GM18861 (cell line): ENCODE measurements around the gene PLCL1.

Experiments used
- ATAC-seq: cut with Tn5 transposase; IDR thresholded peaks from one replicate; pipeline ENCODE4 v1.9.1; 2021; ENCODE audit not compliant: unreplicated experiment

The PLCL1 gene

GRCh38 chr2:197852108-197852507, 47.7 kb downstream of the PLCL1 start:
- no peak for ATAC-seq

DNA sequence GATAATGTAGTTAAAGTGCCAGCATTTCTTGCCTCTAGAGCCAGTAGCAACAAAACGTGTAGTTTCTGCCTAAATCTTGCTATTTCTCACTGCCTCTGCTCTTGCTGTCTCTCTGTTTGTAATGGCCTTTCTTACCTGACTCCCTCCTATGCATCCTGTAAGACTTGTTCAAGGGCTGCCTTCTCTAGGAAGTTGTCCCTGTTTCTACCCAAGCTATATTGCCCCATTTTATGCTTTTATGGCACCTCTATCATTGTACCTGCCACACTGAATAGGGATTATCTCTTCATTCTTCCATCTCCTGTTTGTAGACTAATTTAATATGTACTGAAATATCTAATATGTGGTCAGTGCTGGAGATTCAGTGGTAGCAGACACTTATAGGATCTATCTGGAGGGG, 49.2 kb downstream of the PLCL1 start:
- ATAC-seq: no peak

DNA sequence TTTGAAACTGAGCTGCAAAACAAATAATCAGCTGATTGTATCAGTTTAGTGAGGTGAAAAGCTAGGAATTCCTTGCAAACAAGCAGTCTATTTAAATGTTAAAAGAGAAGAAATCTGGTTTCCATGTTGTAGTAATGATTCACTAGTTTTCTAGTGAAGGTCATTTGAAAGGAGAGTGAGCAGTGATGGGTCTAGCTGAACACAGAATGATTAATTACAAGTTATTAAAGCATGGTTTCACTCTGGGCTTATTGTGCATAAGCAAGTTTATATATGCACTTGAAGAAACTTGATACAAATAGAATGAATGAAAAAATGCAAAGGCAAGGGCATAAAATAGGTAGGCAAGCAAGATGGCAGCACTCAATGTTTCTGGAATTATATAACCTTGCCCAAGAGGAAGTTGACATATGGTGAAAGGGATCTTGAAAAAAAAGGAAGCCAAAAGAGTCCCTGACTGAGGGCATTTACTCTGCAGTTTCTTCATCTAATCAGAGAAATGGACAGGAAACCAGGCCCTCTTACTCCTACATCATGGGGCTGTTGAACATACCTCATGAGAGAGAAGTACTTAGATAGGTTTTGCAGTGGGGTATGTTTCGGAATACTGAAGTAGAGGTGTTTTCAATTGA, 53.2 kb downstream of the PLCL1 start:
- no peak for ATAC-seq

DNA sequence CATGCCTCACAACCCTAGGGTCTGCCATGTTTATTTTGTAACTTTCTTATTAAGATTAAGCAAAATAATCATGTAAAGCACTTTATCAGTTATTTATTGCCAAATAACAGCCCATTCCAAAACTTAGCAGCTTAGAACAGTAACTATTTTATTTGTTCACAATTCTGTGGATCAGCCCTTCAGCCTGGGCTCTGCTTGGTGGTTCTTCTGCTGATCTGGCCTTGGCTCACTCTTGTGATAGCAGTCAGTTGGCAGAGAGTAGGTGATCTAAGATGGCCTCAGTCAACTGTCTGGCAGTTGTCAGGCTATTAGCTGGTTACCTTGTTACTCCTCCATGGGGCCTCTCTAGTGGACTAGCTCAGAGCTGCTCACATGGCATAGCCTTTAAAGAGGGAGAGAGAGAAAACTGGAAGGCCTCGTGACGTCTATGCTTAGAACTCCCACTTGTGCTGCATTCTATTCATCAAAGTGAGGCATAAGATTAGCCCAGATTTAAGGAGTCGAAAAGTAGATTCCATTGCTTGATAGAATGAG, 54.3 kb downstream of the PLCL1 start:
- no peak for ATAC-seq

- no peak for ATAC-seq
Measured at GRCh38 chr2:197862246-197862955, 58.0 kb downstream of the PLCL1 start.

DNA sequence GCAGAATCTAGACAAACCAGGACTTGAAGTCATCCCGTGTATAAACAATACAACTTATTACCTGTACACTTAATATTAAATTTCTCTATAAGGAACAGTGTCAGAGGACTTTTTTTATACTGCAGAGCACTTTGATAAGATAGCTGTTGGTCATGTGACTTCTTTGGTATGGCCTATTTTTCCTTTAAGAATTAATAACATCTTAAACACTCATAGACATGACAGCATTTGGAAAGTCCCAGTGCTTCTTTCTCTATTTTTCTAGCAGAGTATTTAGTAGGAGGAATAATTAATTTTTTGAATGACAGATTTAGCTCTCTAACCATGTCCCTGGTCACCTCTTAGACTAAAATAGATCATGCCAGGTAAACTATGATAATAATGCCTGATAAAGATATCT, 59.4 kb downstream of the PLCL1 start:
- no peak for ATAC-seq

GRCh38 chr2:197866455-197866854, 62.1 kb downstream of the PLCL1 start:
- ATAC-seq: no peak

DNA sequence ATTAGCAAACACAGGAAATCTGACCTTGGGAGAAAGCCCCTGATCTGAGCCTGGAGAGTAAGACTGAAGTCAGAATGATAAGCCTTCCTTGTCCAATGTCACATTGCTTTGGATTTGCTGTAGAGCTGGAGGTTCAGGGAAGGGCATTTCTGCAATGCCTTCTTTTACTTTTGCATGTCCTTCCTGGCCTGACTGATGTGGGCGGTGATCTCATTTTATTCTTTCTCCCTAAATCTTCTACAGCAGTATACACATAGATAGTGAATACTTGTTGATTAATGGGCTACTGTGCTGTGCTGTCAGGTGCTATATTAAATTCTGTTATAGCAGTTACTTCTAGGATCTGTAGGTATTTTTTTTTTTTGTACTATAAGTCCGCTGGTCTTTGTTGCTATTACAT, 62.6 kb downstream of the PLCL1 start:
- no peak for ATAC-seq

- no peak for ATAC-seq
Measured at GRCh38 chr2:197867624-197868023, 63.2 kb downstream of the PLCL1 start.

DNA sequence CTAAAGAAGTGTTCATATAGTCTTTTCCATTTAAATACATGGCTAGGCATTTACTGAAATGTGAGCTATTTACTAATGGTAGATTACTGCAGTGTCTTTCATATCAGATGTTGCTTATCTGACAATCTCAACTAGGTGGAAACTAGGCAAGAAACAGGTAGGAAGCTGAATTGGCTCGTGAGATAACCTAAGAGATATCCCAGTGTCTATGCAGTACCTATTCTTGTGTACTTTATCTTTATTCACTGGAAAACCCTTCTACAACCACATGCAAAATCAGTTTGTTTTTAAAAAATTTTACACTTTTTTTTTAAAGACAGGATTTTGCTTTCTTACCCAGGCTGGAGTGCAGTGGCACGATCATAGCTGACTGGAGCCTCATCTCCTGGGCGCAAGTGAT, 63.8 kb downstream of the PLCL1 start:
- no peak for ATAC-seq

DNA sequence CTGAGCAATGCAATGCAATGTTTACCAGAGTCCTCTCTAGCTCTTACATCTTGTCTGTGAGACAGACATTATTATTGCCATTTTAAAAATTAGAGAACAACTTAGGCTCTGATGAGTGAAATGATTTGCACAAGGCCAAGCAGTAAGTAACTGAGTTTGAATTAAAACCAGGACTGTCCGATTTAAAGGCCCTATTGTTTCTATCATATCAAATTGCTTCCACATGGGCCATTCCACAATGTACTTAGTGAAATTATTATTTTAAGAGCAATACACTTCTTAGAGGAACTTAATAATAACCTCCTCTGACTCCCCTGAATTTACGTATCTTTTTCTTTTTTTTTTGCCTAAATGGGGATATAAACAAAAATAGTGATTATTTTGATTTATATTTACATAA, 64.6 kb downstream of the PLCL1 start:
- no peak for ATAC-seq

GRCh38 chr2:197869501-197870111, 65.2 kb downstream of the PLCL1 start:
- no peak for ATAC-seq

- no peak for ATAC-seq
Measured at GRCh38 chr2:197870137-197870536, 65.7 kb downstream of the PLCL1 start.

- ATAC-seq: no peak
Measured at GRCh38 chr2:197871780-197872456, 67.5 kb downstream of the PLCL1 start.

DNA sequence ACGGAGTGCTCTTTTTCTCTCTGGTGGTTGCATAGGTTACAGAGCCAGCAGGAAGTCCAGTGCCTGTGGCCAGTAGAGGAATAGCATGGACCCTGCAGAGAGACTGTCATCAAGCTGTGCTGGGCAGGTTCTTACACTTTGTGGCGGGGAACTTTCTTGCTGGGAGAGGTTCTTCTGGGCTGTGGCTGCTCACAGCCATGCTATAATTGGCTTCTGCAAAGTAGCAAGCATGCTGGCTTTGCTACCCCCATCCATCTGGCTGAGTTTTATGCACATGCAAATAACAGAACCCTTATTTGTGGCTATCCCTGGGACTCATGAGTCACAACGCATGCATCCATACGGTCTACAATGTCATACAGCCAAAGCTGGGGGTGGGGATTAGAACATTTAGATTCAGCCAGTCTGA, 68.9 kb downstream of the PLCL1 start:
- no peak for ATAC-seq

- no peak for ATAC-seq
Measured at GRCh38 chr2:197875763-197876162, 71.4 kb downstream of the PLCL1 start.

- no peak for ATAC-seq
Measured at GRCh38 chr2:197876524-197876923, 72.1 kb downstream of the PLCL1 start.

DNA sequence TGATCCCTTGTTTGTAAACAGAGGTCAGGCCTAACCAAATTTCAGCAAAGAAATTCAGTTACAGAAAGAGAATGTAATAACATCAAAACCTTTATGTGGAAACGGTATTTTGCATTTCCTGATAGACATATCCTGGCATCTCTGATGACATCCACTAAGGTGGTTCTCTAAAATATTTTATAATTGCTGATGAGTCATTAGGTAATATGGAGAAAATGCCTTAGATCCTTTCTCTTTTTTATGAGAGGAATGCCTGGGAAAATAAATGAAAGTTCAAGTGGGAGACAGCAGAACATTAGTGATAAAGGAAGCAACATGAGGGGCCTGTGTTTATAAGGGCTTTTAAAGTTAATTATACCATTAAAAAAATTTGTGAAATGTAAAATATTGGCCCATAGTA, 72.6 kb downstream of the PLCL1 start:
- ATAC-seq: no peak

- ATAC-seq: no peak
Measured at GRCh38 chr2:197878792-197879191, 74.4 kb downstream of the PLCL1 start.

- no peak for ATAC-seq
Measured at GRCh38 chr2:197879812-197880408, 75.5 kb downstream of the PLCL1 start.

DNA sequence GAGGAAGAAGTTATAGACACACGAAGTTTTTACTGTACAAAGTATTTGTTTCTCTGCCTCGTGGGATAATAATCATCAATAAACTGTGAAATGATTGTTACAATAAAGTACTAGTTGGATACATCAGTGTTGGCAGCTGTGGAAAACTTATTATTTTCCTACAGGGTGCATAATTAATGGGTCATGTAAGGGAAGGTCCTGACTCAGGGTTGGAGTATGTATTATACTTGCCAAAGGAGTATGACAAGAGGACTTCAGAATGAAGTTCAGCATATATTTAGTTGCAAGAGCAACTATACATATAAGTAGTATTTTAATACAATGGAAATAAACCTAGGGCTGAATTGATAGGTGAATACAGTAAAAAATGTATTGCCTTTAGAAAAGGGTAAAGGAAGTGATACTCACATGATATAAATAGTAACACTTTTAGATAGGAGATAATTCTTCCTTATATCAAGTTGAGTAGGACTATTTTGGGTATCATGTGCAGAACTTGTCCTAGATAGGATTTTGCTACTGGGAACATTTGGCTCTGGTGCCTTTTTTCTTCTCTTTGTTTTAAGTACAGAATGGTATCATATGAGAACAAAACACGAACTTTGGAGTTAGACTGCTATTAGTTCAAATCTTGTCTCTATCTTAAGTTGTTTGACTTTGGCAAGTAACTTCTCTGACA, 79.1 kb downstream of the PLCL1 start:
- no peak for ATAC-seq
